Fibroblast of peridontal ligament (primary cell): ENCODE measurements around the gene RCAN1.

Experiments
- DNase-seq: peaks from one replicate; pipeline ENCODE4 v3.0.0-alpha.2; 2010; ENCODE audit errors: extremely low read depth

RCAN1 gene

GRCh38 chr21:34543017-34543416 is 71.9 kb downstream of the RCAN1 start:
- DNase-seq, result no peak

DNA sequence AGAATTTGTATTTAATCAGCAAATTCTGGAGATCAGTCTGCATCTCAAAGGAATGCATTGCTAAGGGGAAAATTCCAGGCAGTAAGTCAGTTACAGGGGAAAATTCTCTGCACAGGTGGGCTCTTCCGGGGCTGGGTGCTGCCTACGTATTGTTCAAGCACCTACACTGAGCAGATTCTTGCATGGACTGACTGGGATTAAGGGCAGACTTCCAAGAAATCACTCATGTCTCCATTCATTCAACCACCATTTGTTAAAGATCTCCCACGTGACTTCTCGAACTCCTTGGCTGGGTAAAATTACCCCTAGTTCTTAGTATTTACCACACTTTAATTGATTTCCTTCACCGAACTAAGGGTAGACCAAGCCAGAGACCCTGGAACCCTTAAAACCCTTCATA is 74.7 kb downstream of the RCAN1 start:
- DNase-seq, result no peak

- DNase-seq, result no peak
Observed at GRCh38 chr21:34537838-34538237, 77.1 kb downstream of the RCAN1 start.

- DNase-seq, result no peak
Observed at GRCh38 chr21:34536820-34537219, 78.1 kb downstream of the RCAN1 start.

- no peak for DNase-seq
Observed at GRCh38 chr21:34536311-34536710, 78.6 kb downstream of the RCAN1 start.

- DNase-seq, result no peak
Observed at GRCh38 chr21:34535886-34536285, 79.0 kb downstream of the RCAN1 start.

DNA sequence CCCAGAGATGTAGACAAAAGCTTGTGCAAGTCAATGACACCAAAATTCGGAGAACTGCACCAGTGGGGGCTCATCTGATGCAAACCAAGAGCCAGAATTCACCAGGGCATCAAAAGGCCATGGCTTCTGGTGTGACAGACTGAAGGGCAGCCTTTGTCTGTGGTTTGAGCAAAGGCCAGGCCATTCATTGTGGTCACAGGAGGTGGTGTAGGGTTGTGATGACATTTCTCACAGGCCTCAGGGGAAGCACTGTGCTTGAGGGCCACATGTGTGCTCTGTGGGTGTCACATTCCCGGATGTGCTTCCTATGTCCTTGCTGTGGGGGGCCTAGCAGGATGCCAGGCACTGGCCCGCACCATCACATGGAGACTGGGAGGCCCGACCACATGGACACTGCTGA is 80.4 kb downstream of the RCAN1 start:
- DNase-seq, result no peak

DNA sequence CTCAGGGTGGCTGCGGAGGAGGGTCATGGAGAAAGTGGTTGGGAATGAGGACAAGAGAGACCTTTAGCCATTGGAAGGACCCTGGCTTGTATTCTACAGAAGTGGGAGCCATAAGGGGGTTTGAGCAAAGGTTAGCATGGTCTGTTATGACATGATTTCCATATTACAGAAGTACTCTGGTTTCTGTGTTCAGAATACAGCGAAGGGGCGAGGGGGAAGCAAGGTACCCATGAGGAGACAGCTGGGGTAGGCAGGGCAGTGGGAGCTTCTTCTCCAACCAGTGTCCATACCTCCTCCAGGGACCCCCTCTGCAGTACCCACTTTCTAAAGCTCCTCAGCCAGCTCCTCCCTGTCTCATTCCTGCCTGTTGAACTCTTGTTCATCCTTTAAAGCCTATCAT is 81.0 kb downstream of the RCAN1 start:
- no peak for DNase-seq

DNA sequence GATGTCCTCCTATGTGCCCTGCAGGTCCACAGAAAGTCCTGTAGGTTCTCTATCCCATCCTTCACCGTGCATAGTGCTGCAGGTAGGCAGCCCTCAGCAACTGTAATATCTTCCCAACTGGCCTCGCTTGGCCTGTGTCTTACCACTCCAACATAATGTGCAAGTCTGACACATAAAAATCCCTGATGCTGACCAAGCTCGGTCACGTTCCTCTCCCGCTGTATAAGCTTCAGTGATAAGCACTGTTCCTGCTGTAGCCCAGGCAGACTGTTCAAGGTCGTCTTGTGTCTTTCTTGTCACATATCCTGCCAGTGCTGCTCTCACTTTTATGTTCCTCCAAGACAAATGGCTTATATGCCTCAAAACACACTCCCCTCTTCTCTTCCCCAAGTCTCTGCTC is 83.5 kb downstream of the RCAN1 start:
- no peak for DNase-seq

DNA sequence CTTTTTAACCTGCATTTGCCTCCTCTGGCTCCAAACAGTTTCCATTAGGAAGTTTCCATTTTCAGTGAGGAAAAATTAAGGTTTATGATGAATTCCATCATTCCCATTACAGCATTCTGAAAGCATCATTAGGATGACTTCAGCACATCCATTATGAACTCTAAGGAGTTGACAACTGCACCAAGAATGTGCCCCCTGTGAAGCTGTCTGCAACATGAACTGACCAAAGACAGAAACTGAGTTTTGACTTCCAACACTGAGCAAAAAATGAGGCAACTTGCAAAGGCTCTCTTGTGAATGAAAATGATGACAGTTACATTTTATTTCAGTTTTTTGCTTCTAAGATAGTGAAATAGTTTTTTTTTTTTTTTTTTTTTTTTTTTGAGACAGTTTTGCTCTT is 84.7 kb downstream of the RCAN1 start:
- peak; percentile 85 for DNase-seq

DNA sequence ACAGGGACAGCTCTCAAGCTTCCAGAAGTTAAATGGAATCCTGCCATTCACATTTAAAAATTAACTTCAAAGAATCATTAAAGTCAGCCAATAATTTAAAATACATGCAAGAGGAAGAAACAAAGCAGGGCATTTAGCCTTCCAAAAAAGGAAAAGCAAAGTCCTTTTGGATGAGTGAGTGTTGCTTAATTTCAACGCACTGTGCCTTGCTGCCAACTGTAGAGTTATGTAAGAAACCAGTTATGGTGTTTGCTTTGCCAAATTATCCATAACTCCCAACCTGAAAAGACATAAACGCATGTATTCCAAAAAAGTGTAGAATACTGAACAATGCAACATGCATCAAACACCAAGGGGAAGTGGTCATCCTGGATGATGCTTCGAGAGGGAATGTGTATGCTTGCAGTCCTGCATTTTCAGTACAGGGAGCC is 86.8 kb downstream of the RCAN1 start:
- peak; percentile 85 for DNase-seq

GRCh38 chr21:34526618-34527290 is 88.2 kb downstream of the RCAN1 start:
- DNase-seq, result peak; percentile 100

- no peak for DNase-seq
Observed at GRCh38 chr21:34526241-34526617, 88.7 kb downstream of the RCAN1 start.

DNA sequence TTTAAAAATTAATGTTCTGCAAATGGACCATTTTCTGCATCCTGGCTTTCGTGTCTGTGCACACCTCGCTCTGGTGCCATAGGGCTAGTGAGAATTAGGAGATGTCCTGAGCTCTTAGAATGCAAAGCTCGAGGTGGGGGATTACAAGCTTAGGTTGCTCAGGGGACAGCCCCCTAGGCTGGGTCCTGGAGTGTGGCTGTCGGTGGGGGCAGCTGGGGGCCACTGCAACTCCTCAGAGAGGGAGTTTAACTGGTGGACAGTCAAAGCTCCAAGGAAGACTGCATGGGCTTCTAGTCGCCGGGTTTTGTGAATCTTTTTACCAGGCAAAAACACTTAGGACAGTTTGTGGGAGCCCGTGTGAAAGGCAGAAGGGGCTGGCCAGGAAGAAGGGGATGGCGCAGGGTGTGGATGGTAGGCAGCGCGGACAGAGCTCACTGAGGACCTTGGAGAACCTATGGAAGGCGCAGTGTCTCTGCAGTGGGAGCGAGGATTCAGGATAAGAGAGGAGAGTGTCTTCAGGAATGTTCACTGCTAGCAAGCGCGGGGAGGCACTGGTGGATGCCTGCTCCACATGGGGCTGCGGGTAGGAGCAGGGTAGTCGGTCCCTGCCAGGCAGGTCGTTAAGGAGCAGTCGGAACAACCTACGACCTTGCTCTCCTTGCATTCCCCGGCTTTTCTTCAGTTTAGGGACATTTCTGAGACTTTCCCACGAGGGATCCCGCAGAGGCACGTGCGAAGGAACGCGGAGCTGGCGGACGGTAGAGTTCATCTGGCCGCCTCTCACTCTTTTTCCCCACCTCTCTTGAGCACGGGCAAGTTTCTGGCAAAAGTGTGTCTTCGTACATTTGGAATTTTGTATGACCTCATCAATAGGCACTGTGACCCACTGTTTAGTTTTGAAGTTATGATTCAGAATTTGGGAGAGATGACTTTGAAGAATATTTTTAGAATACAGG is 90.0 kb downstream of the RCAN1 start:
- peak; percentile 79 for DNase-seq

DNA sequence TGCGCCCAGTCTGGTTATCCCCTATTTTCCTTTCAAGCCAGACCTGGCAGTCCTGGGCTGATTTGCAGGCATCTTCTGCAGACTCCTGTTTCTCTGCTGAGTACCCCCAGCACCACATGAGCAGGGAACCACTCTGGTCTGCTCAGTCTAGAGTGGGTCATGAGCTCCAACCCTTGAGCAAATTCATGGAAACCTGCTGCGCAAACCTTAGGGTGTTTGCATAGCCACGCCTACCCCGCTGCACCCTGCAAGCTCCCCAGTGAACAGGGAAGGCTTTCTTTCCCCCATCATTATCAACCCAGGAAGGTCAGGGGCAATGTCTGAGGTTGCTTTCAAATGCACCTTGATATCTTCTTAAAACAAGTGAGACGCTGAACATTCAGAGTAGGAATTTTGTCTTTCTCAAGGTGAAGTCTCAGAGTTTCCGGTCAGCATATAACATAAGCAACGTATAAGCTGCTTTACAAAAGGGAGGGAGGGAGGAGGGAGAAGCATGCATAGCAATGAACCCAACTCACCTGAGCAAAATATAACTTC is 91.8 kb downstream of the RCAN1 start:
- no peak for DNase-seq

- DNase-seq, result no peak
Observed at GRCh38 chr21:34522284-34522683, 92.6 kb downstream of the RCAN1 start.

GRCh38 chr21:34521561-34521960 is 93.4 kb downstream of the RCAN1 start:
- DNase-seq, result no peak

- DNase-seq, result no peak
Observed at GRCh38 chr21:34520764-34521508, 94.0 kb downstream of the RCAN1 start.

DNA sequence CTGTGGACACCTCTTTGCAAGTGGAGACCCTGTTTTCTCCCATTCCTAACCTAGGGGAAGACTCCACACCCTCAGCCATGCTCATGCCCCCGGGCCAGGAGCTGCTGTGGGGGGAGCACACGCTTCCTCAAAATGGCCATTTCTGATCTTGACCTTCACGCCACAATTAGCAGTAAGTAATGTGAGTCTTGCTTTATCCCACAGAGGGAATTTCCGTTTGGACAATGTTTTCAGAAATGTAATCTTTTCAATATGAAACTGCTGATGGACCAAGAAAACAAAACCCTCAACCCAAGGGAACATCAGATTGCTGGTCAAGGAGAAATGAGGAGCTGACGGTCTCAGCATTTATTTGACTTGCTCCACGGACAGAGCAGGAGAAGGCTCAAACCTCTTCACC is 94.6 kb downstream of the RCAN1 start:
- DNase-seq, result no peak

- no peak for DNase-seq
Observed at GRCh38 chr21:34519694-34520093, 95.2 kb downstream of the RCAN1 start.

- DNase-seq, result no peak
Observed at GRCh38 chr21:34519016-34519415, 95.9 kb downstream of the RCAN1 start.

GRCh38 chr21:34518301-34518700 is 96.6 kb downstream of the RCAN1 start:
- no peak for DNase-seq
